ENCODE results near the gene TOM1L2. TPM values are rescaled to one million over a fixed set of nuclear protein-coding genes. Genes with fewer than 3 reads are reported as not detected.

TOM1L2 gene
- total and polyA plus RNA-seq, 8 donors, result 51.2 to 71.2 (median 57.4) TPM

DNA sequence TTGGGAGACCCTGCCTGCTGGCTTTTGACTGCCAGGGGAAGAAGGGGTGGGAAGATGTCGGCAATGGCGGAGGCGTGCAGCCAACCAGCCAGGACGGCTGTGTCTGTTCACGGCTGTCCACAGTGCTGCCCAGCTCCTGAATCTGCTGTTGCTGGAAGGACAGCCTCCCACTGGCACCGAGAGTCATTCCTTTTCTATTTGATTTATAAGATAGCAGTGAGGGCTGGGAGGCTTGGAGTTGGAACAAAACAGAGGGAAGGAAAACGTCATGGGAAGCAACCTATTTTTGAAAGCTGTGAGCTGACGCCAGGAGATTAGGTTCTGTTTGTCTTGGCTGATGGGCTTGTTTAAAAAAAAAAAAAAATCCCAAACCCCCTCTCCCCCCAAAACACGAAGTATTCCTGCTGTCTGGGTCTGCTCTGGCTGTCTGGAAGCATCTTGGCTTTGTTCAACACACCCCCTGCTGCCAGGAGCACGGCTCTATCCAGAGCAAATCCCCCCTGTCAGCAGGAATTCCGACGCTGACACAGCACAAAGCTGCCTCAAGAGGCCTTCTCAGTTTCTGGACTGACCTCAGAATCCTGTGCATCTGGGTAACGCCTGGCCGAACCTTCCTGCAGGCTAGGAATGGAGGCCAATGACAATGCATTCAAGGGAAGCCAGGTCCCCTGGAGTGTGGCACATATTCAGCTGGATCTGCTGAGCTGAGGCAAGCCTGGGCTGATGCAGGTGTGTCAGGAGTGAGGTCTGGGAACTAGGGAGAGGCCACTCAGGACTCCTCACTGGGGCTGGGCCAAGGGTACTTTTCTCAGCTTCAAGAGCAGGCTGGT, 94.5 kb downstream of the TOM1L2 start:
- Histone ChIP-seq H3K4me1 (peaks cover 26 to 48% of the 10 kb centered on the region in 2 donors), H3K27ac (peak overlapping the region; percentile 73 to 74), H3K36me3 (peaks cover 0 to 60% of the 10 kb centered on the region in 2 donors), H3K27me3 (no peaks in the 10 kb centered on the region), H3K4me3 (no peak overlapping the region), H3K9me3 (no peaks in the 10 kb centered on the region)
- intact Hi-C loops (cut with DNase I), result no loop called here
- ATAC-seq (peak; percentile 82), DNase-seq (peak in 3 of 4 donors; percentile 79 to 97 (median 95))
- no peak for TF ChIP-seq CTCF (IDR thresholded peaks at IDR 0.05)

DNA sequence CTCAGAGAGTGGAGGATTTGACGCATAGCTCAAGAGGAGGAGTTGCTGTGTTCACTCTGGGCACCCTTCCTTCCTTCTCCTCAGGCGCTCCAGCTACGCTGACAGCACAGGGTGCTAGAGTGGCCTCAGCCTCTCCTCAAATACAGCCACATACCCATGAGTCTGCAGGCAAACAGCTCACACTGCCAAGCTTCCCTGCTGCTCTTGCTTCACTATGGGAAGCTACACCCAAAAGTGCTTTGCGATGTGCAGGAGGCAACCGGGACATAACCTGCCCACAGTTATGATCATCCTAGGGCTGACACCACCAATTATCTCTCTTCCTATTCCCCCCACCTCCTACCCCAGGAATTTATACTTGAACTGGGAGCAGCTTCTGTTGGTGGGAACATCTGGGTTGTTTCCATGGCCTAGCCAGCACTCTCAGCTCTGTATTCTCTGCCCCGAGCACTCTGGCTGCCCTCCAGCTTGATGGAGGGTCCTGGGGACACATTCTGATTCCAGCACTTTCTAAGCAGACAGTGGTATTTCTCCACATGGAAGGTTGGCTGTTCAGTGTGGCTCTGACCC, 95.2 kb downstream of the TOM1L2 start:
- no peaks in the 10 kb centered on the region for H3K9me3 ChIP-seq
- H3K27me3 ChIP-seq, result no peaks in the 10 kb centered on the region
- H3K4me1 ChIP-seq, result peaks cover 26 to 49% of the 10 kb centered on the region in 2 donors
- intact Hi-C loops (cut with DNase I), result no loop called here
- H3K4me3 ChIP-seq, result no peak overlapping the region
- peak overlapping the region; percentile 73 to 74 for H3K27ac ChIP-seq
- no peak for TF ChIP-seq CTCF (IDR thresholded peaks at IDR 0.05)
- DNase-seq, result peak in 2 of 4 donors; percentile 76 to 78
- peaks cover 0 to 53% of the 10 kb centered on the region in 2 donors for H3K36me3 ChIP-seq
- peak; percentile 81 for ATAC-seq

GRCh38 chr17:17874478-17874877, 97.7 kb downstream of the TOM1L2 start:
- H3K36me3 ChIP-seq, result peaks cover 0 to 35% of the 10 kb centered on the region in 2 donors
- H3K4me3 ChIP-seq, result no peak overlapping the region
- no peaks in the 10 kb centered on the region for H3K27me3 ChIP-seq
- H3K4me1 ChIP-seq, result peaks cover 26 to 40% of the 10 kb centered on the region in 2 donors
- H3K9me3 ChIP-seq, result no peaks in the 10 kb centered on the region
- intact Hi-C loops (cut with DNase I), result no loop called here
- no peak for DNase-seq
- TF ChIP-seq CTCF (IDR thresholded peaks at IDR 0.05), result no peak
- no peak for ATAC-seq
- H3K27ac ChIP-seq, result no peak overlapping the region

GRCh38 chr17:17873450-17873991, 98.7 kb downstream of the TOM1L2 start:
- ATAC-seq (no peak), DNase-seq (peak in 1 of 4 donors; percentile 42)
- Histone ChIP-seq H3K4me3 (no peak overlapping the region), H3K27me3 (no peaks in the 10 kb centered on the region), H3K4me1 (peaks cover 22 to 32% of the 10 kb centered on the region in 2 donors), H3K36me3 (peaks cover 0 to 32% of the 10 kb centered on the region in 2 donors), H3K9me3 (no peaks in the 10 kb centered on the region), H3K27ac (no peak overlapping the region)
- intact Hi-C loops (cut with DNase I), result no loop called here
- no peak for TF ChIP-seq CTCF (IDR thresholded peaks at IDR 0.05)
